ENCODE measurements around the gene KRTDAP.

GRCh38 chr19:35531291-35531690 is 41.0 kb upstream of the KRTDAP start:
- TF ChIP-seq TCF7L2 (IDR thresholded peaks at IDR 0.05; ENCODE audit: low read depth, low read length) (no peak), KDM2B (CRISPR knock-in tag; IDR thresholded peaks at IDR 0.05) (no peak), USF2 (CRISPR knock-in tag; IDR thresholded peaks at IDR 0.05) (no peak), BACH1 (tag; IDR thresholded peaks at IDR 0.05) (no peak), ZNF146 (CRISPR knock-in tag; IDR thresholded peaks at IDR 0.05; ENCODE audit: unreplicated experiment) (no peak)

Data from K562 (cell line).